HG02938 (cell line): ENCODE results near the gene CERT1.
"Not testable (repeated sequence)": the region's sequence is repeated elsewhere in the genome, so short reads cannot be mapped to it uniquely, and the experiment has no call there.

Experiments used
- ATAC-seq: cut with Tn5 transposase; IDR thresholded peaks from one replicate; pipeline ENCODE4 v1.9.1; 2021; ENCODE audit warnings: mild to moderate bottlenecking, moderate library complexity; ENCODE audit not compliant: unreplicated experiment

Gene CERT1

GRCh38 chr5:75511435-75512382 is at the start of gene CERT1, which contains the start of gene POLK:
CERT1 (minus strand) TSS chr5:75511629; CDS start chr5:75511207, 422 bp downstream.
POLK (plus strand) TSS chr5:75511891.
- ATAC-seq, result peak; percentile 78

- ATAC-seq, result not testable (repeated sequence)
These were observed 49.2 kb upstream of the CERT1 start for GRCh38 chr5:75560655-75561054.

GRCh38 chr5:75558981-75559632 is 47.7 kb upstream of the CERT1 start:
- no peak for ATAC-seq

- no peak for ATAC-seq
These were observed 46.8 kb upstream of the CERT1 start for GRCh38 chr5:75558221-75558620.

- ATAC-seq, result no peak
These were observed 41.9 kb upstream of the CERT1 start for GRCh38 chr5:75553358-75553757.

- ATAC-seq, result no peak
These were observed 41.3 kb upstream of the CERT1 start for GRCh38 chr5:75552764-75553163.

- ATAC-seq, result no peak
These were observed 40.0 kb upstream of the CERT1 start for GRCh38 chr5:75551471-75551870.

GRCh38 chr5:75550597-75550996 is 39.2 kb upstream of the CERT1 start:
- no peak for ATAC-seq

- no peak for ATAC-seq
These were observed 36.4 kb upstream of the CERT1 start for GRCh38 chr5:75547812-75548211.

GRCh38 chr5:75546830-75547229 is 35.4 kb upstream of the CERT1 start:
- ATAC-seq, result no peak

GRCh38 chr5:75545131-75545530 is 33.7 kb upstream of the CERT1 start:
- no peak for ATAC-seq

GRCh38 chr5:75538211-75538610 is 26.8 kb upstream of the CERT1 start:
- ATAC-seq, result no peak

GRCh38 chr5:75536694-75537360 is 25.4 kb upstream of the CERT1 start:
- no peak for ATAC-seq

- no peak for ATAC-seq
These were observed 24.7 kb upstream of the CERT1 start for GRCh38 chr5:75536147-75536546.

- ATAC-seq, result no peak
These were observed 23.3 kb upstream of the CERT1 start for GRCh38 chr5:75534734-75535133.

- not testable (repeated sequence) for ATAC-seq
These were observed 22.3 kb upstream of the CERT1 start for GRCh38 chr5:75533716-75534115.

GRCh38 chr5:75532190-75532589 is 20.8 kb upstream of the CERT1 start:
- no peak for ATAC-seq

GRCh38 chr5:75529185-75529584 is 17.8 kb upstream of the CERT1 start:
- no peak for ATAC-seq

- no peak for ATAC-seq
These were observed 14.6 kb upstream of the CERT1 start for GRCh38 chr5:75526070-75526469.

- ATAC-seq, result no peak
These were observed 13.9 kb upstream of the CERT1 start for GRCh38 chr5:75525344-75525743.

GRCh38 chr5:75524591-75524990 is 13.2 kb upstream of the CERT1 start:
- no peak for ATAC-seq
